Mesothelial cell of epicardium (in vitro differentiated cells): Measurements from ENCODE around the gene PPP1CC. TPM values are rescaled to one million over a fixed set of nuclear protein-coding genes. Genes with fewer than 3 reads are reported as not detected.

ENCODE experiments used
- DNase-seq, 2 experiments: peaks; one replicate each; pipeline ENCODE4 v3.0.0; 2021; ENCODE audit warnings: low spot score in 2 of 2; ENCODE audit not compliant: unreplicated experiment in 2 of 2
- H3K27ac Mint-ChIP-seq: 2 replicates; pipeline ENCODE4 v1.8.0; 2021; ENCODE audit warnings: mixed read lengths
- H3K27me3 Mint-ChIP-seq: 2 replicates; pipeline ENCODE4 v1.8.0; 2021; ENCODE audit warnings: low read depth, mixed read lengths
- H3K36me3 Mint-ChIP-seq: 2 replicates; pipeline ENCODE4 v1.8.0; 2021; ENCODE audit warnings: mixed read lengths
- H3K4me1 Mint-ChIP-seq: 2 replicates; pipeline ENCODE4 v1.8.0; 2021; ENCODE audit warnings: mixed read lengths
- H3K4me3 Mint-ChIP-seq: 2 replicates; pipeline ENCODE4 v1.8.0; 2021; ENCODE audit warnings: mild to moderate bottlenecking, moderate library complexity, mixed read lengths
- H3K9me3 Mint-ChIP-seq: 2 replicates; pipeline ENCODE4 v1.8.0; 2021; ENCODE audit warnings: mixed read lengths
- total RNA-seq: library from RNA; stranded (reverse); gene quantifications from 3 replicates; pipeline ENCODE4 v1.2.1, GENCODE V29; 2021
- TF ChIP-seq, protein P1 (sequence below): fragments of 200-600 bp; sonication (generic); IDR thresholded peaks from one replicate; pipeline ENCODE4 v1.5.0; 2021; ENCODE audit warnings: antibody characterized with exemption; ENCODE audit not compliant: unreplicated experiment

PPP1CC gene
- total RNA-seq, 1 donor from 2014 or later: 150 TPM

DNA sequence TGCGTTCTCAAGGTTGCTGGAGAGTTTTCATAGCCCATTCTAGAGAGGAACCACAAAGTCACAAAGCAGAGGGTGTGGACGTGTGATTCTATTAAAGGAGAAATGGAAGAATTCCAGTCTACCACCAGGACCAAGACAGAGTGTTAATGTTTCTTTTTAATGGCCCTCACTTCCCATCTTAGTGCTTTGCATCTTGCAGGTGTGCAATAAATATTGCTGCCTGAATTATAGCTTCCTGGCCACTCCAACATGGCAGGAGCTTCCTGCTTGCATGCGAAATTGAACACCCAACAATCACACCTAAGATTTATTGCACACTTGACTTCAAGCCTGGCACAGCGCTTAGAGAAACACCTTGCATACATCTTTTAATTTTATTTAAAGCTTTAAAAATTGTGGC lies 22.4 kb upstream of the PPP1CC start:
- TF ChIP-seq, protein P1, sequence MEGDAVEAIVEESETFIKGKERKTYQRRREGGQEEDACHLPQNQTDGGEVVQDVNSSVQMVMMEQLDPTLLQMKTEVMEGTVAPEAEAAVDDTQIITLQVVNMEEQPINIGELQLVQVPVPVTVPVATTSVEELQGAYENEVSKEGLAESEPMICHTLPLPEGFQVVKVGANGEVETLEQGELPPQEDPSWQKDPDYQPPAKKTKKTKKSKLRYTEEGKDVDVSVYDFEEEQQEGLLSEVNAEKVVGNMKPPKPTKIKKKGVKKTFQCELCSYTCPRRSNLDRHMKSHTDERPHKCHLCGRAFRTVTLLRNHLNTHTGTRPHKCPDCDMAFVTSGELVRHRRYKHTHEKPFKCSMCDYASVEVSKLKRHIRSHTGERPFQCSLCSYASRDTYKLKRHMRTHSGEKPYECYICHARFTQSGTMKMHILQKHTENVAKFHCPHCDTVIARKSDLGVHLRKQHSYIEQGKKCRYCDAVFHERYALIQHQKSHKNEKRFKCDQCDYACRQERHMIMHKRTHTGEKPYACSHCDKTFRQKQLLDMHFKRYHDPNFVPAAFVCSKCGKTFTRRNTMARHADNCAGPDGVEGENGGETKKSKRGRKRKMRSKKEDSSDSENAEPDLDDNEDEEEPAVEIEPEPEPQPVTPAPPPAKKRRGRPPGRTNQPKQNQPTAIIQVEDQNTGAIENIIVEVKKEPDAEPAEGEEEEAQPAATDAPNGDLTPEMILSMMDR: no peak
- no peaks in the 10 kb centered on the region for H3K9me3 Mint-ChIP-seq
- DNase-seq: no peak
- H3K4me1 Mint-ChIP-seq: no peaks in the 10 kb centered on the region
- no peak overlapping the region for H3K4me3 Mint-ChIP-seq
- H3K27ac Mint-ChIP-seq: no peak overlapping the region
- H3K27me3 Mint-ChIP-seq: peaks cover 8% of the 10 kb centered on the region
- H3K36me3 Mint-ChIP-seq: no peaks in the 10 kb centered on the region

DNA sequence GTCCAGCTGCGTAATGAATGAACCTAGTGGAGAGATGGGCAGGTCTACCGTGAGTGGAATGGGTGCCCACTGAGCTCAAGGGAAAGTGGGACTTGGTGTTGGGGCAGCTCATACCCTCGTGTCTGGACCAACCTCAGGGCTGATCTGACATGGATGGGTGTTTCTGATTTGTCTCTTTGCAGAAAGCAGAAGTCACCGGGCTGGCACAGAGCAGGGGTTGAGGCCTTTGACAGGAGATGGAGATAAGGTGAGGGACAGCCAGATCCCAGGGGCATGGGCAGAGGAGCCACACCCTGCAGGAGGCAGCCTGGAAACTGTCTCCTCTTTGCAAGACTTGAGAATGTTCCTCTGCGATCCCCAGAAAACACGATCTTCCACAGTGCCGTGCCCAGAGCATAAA lies 20.9 kb upstream of the PPP1CC start:
- no peaks in the 10 kb centered on the region for H3K36me3 Mint-ChIP-seq
- no peak overlapping the region for H3K4me3 Mint-ChIP-seq
- no peak overlapping the region for H3K27ac Mint-ChIP-seq
- no peaks in the 10 kb centered on the region for H3K9me3 Mint-ChIP-seq
- DNase-seq: no peak
- TF ChIP-seq, protein P1: no peak
- H3K27me3 Mint-ChIP-seq: peaks cover 8% of the 10 kb centered on the region
- no peaks in the 10 kb centered on the region for H3K4me1 Mint-ChIP-seq

GRCh38 chr12:110762891-110763290 lies 20.2 kb upstream of the PPP1CC start:
- Mint-ChIP-seq H3K36me3 (no peaks in the 10 kb centered on the region), H3K27me3 (peaks cover 8% of the 10 kb centered on the region), H3K9me3 (no peaks in the 10 kb centered on the region), H3K4me1 (no peaks in the 10 kb centered on the region), H3K27ac (no peak overlapping the region), H3K4me3 (no peak overlapping the region)
- TF ChIP-seq, protein P1: no peak
- DNase-seq: no peak

GRCh38 chr12:110760204-110760609 lies 17.5 kb upstream of the PPP1CC start:
- DNase-seq: no peak
- H3K36me3 Mint-ChIP-seq: no peaks in the 10 kb centered on the region
- no peaks in the 10 kb centered on the region for H3K9me3 Mint-ChIP-seq
- H3K4me3 Mint-ChIP-seq: no peak overlapping the region
- TF ChIP-seq, protein P1: no peak
- no peak overlapping the region for H3K27ac Mint-ChIP-seq
- H3K4me1 Mint-ChIP-seq: no peaks in the 10 kb centered on the region
- H3K27me3 Mint-ChIP-seq: no peaks in the 10 kb centered on the region

DNA sequence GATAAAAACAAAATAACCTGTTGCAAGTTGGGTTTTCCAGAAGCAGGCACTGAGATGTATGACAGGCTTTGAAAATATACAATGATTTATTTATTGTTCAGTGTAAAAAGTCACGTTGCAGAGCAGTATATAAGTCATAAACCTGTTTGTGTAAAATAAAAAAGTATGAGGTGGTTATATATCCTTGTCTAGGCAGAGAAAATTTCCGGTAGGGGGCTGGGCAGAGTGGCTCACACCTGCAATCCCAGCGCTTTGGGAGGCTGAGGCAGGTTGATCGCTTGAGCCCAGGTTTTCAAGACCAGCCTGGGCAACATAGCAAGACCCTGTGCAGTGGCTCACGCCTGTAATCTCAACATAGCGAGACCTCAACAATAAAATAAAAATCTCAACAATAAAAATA lies 16.2 kb upstream of the PPP1CC start:
- no peaks in the 10 kb centered on the region for H3K36me3 Mint-ChIP-seq
- H3K4me1 Mint-ChIP-seq: no peaks in the 10 kb centered on the region
- TF ChIP-seq, protein P1: no peak
- no peak for DNase-seq
- H3K4me3 Mint-ChIP-seq: no peak overlapping the region
- no peak overlapping the region for H3K27ac Mint-ChIP-seq
- no peaks in the 10 kb centered on the region for H3K27me3 Mint-ChIP-seq
- H3K9me3 Mint-ChIP-seq: no peaks in the 10 kb centered on the region

GRCh38 chr12:110756611-110757010 lies 13.9 kb upstream of the PPP1CC start:
- TF ChIP-seq, protein P1: no peak
- Mint-ChIP-seq H3K36me3 (no peaks in the 10 kb centered on the region), H3K4me3 (no peak overlapping the region)

More at GRCh38 chr12:110756611-110757010, 13.9 kb upstream of the PPP1CC start:
- Mint-ChIP-seq H3K27ac (no peak overlapping the region), H3K9me3 (no peaks in the 10 kb centered on the region), H3K4me1 (no peaks in the 10 kb centered on the region), H3K27me3 (no peaks in the 10 kb centered on the region)
- no peak for DNase-seq
